Muscle of leg (tissue), 11 donors: Measurements from ENCODE around the gene PUS10. TPM values are rescaled to one million over a fixed set of nuclear protein-coding genes. Genes with fewer than 3 reads are reported as not detected.
"Not testable (repeated sequence)": the region's sequence is repeated elsewhere in the genome, so short reads cannot be mapped to it uniquely, and the experiment has no call there.

ENCODE experiments used
- DNase-seq: peaks from one replicate; pipeline ENCODE4 v3.0.0; 2013
- H3K27ac ChIP-seq: one replicate; pipeline ENCODE4 v1.5.1; 2013; ENCODE audit warnings: mild to moderate bottlenecking, low read length, control low read depth
- H3K27me3 ChIP-seq: one replicate; pipeline ENCODE4 v1.6.1; 2013; ENCODE audit warnings: low read length; ENCODE audit not compliant: control insufficient read depth, insufficient read depth
- H3K36me3 ChIP-seq: one replicate; pipeline ENCODE4 v1.6.1; 2013; ENCODE audit warnings: low read length; ENCODE audit not compliant: control insufficient read depth, insufficient read depth
- H3K4me1 ChIP-seq: one replicate; pipeline ENCODE4 v1.6.1; 2013; ENCODE audit warnings: low read length; ENCODE audit not compliant: control insufficient read depth, insufficient read depth
- H3K4me3 ChIP-seq: one replicate; pipeline ENCODE4 v1.5.1; 2013; ENCODE audit warnings: low read length, control low read depth
- H3K9me3 ChIP-seq: replicated peaks from 2 replicates; pipeline ENCODE4 v1.6.1; 2013; ENCODE audit warnings: low read depth, low read length; ENCODE audit not compliant: control insufficient read depth
- WGBS: methylation state at CpG from one replicate; pipeline ENCODE4 v1.1.5; 2013; ENCODE audit warnings: missing lambda C conversion rate; ENCODE audit not compliant: insufficient coverage; 5-methylcytosine and 5-hydroxymethylcytosine counted together
- polyA plus RNA-seq, 8 donors: library from polyadenylated mRNA; unstranded; fragments of 120-200 nt; gene quantifications; one replicate each; pipeline versions ENCODE4 v1.2.1 to v1.2.3, GENCODE V29; 2013; ENCODE audit warnings: inconsistent platforms in 1 of 8, low replicate concordance in 1 of 8; ENCODE audit not compliant: insufficient read length in 8 of 8, insufficient read depth in 1 of 8
- total RNA-seq: library from RNA; stranded (reverse); fragments of 120-200 nt; gene quantifications from one replicate; pipeline ENCODE4 v1.2.4, GENCODE V29; 2013

PUS10 gene
- total and polyA plus RNA-seq, 9 donors, result 3.6 to 6.4 (median 4.3) TPM

GRCh38 chr2:60939622-60940021 is 78.4 kb downstream of the PUS10 start:
- no peaks in the 10 kb centered on the region for H3K4me1 ChIP-seq
- H3K36me3 ChIP-seq, result peaks cover 6% of the 10 kb centered on the region
- no peaks in the 10 kb centered on the region for H3K27me3 ChIP-seq
- WGBS, result 91% methylated on average over 2 of the region's 2 CpGs
- no peak for DNase-seq
- H3K4me3 ChIP-seq, result no peak overlapping the region
- no peaks in the 10 kb centered on the region for H3K9me3 ChIP-seq
- H3K27ac ChIP-seq, result no peak overlapping the region

DNA sequence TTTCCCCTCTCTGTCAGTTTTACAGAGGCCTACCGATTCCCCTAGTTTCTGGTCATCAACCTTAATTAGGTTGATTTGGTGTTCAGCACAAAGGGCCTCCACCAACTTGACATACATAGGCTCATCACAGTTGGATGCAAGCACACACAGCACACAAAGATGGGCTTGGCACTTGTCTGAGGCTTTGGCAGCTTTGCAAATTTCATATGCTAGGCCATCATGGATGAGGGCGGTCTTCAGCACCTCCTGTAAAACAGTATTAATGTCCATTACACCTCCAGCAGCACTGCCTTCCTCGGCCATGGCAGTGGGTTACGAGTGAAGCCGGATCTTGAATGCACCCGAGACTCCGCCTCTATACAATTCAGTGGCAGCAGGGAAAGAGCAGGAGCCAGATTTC is 79.8 kb downstream of the PUS10 start:
- no peaks in the 10 kb centered on the region for H3K9me3 ChIP-seq
- no peak overlapping the region for H3K4me3 ChIP-seq
- WGBS, result 100% methylated on average over 6 of the region's 7 CpGs
- peaks cover 6% of the 10 kb centered on the region for H3K36me3 ChIP-seq
- H3K27me3 ChIP-seq, result no peaks in the 10 kb centered on the region
- H3K4me1 ChIP-seq, result no peaks in the 10 kb centered on the region
- no peak overlapping the region for H3K27ac ChIP-seq
- no peak for DNase-seq

GRCh38 chr2:60936757-60937156 is 81.3 kb downstream of the PUS10 start:
- Histone ChIP-seq H3K27me3 (no peaks in the 10 kb centered on the region), H3K9me3 (no peaks in the 10 kb centered on the region)
- WGBS, result 88% methylated on average over 4 of the region's 5 CpGs

GRCh38 chr2:60934165-60934722 is 83.8 kb downstream of the PUS10 start:
- Histone ChIP-seq H3K36me3 (peaks cover 6% of the 10 kb centered on the region), H3K4me3 (no peak overlapping the region), H3K4me1 (no peaks in the 10 kb centered on the region), H3K27ac (no peak overlapping the region), H3K9me3 (no peaks in the 10 kb centered on the region), H3K27me3 (no peaks in the 10 kb centered on the region)
- WGBS, result no CpG with 5 or more reads among the region's 2 CpGs
- peak; percentile 23 for DNase-seq

More at GRCh38 chr2:60936757-60937156, 81.3 kb downstream of the PUS10 start:
- Histone ChIP-seq H3K4me1 (no peaks in the 10 kb centered on the region), H3K36me3 (peaks cover 6% of the 10 kb centered on the region), H3K27ac (no peak overlapping the region), H3K4me3 (no peak overlapping the region)
- no peak for DNase-seq

GRCh38 chr2:60932954-60933353 is 85.1 kb downstream of the PUS10 start:
- DNase-seq, result no peak
- Histone ChIP-seq H3K27ac (no peak overlapping the region), H3K4me3 (no peak overlapping the region), H3K36me3 (peaks cover 6% of the 10 kb centered on the region), H3K4me1 (no peaks in the 10 kb centered on the region), H3K9me3 (no peaks in the 10 kb centered on the region), H3K27me3 (no peaks in the 10 kb centered on the region)
- no CpG with 5 or more reads among the region's 3 CpGs for WGBS

- H3K9me3 ChIP-seq, H3K27ac ChIP-seq, H3K27me3 ChIP-seq, H3K36me3 ChIP-seq, H3K4me1 ChIP-seq, H3K4me3 ChIP-seq, DNase-seq: not testable (repeated sequence)
- WGBS, result 100% methylated on average over 2 of the region's 5 CpGs
Measured at GRCh38 chr2:60932061-60932460, 86.0 kb downstream of the PUS10 start.

- Histone ChIP-seq H3K27ac (no peak overlapping the region), H3K27me3 (no peaks in the 10 kb centered on the region), H3K4me3 (no peak overlapping the region), H3K9me3 (no peaks in the 10 kb centered on the region), H3K4me1 (no peaks in the 10 kb centered on the region), H3K36me3 (peaks cover 14% of the 10 kb centered on the region)
- DNase-seq, result peak; percentile 45
- WGBS, result no CpG with 5 or more reads among the region's 3 CpGs
Measured at GRCh38 chr2:60926741-60927552, 91.1 kb downstream of the PUS10 start.

DNA sequence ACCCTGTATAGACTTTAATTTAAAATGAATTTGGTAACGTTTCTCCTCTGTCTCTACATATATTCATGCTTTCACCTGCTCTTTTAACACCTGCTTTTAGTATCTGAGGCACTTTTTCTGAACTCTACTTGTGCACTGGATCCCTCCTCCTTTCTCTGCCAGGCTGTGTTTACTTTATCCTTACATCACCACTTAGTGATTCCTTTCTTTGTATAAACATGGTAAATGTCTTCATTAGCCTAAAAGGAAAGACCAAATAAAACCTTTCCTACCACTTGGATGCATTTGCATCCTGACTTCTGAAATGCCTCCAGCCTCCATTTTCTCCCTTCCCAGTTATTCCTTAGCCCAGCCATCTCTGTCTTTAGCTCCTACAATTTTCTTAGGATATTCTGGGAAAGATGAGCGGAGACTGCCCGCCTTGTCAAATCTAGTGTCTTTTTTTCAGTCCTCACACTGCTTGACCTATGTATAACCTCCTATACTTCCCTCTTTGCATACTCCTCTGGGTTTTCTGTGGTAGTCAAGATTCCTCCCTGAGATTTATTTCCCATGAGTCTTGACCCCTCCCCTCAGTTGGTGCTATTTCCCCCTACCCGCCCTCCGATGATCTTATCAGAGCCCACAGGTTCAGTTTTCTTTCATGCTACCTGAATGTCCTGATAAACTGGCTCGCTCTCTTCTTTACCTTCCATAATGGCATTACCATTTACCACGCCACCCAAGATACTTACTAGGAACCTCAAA is 91.9 kb downstream of the PUS10 start:
- peaks cover 17% of the 10 kb centered on the region for H3K36me3 ChIP-seq
- H3K27ac ChIP-seq, result no peak overlapping the region
- H3K4me1 ChIP-seq, result no peaks in the 10 kb centered on the region
- no peak overlapping the region for H3K4me3 ChIP-seq
- H3K9me3 ChIP-seq, result no peaks in the 10 kb centered on the region
- peak; percentile 10 for DNase-seq
- 51% methylated on average over 4 of the region's 7 CpGs for WGBS
- no peaks in the 10 kb centered on the region for H3K27me3 ChIP-seq

GRCh38 chr2:60907329-60907728 is 110.7 kb downstream of the PUS10 start:
- 94% methylated on average over 5 of the region's 8 CpGs for WGBS
- H3K9me3 ChIP-seq, result no peaks in the 10 kb centered on the region
- no peak for DNase-seq

DNA sequence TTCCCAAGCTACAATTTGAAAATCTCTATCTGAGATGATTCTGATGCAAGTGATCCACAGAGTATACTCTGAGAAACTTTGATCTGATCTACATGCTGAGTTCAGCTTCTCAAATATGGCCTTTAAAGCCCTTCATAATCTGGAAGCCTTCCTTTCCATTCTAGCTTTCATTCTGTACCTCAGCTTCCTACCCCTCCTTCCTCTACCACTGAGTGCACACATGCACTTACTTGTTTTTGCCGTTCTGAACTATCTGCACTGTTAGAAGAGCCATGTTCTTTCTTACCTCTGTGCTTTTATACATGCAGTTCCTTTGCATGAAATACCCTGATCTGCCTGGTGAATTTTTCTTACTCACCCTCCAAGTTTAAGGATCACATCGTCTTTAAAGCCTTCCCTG is 111.7 kb downstream of the PUS10 start:
- H3K4me3 ChIP-seq, result no peak overlapping the region
- H3K4me1 ChIP-seq, result no peaks in the 10 kb centered on the region
- no peaks in the 10 kb centered on the region for H3K27me3 ChIP-seq
- H3K27ac ChIP-seq, result no peak overlapping the region
- 60% methylated on average over 1 of the region's 2 CpGs for WGBS
- H3K9me3 ChIP-seq, result no peaks in the 10 kb centered on the region
- DNase-seq, result no peak
- peaks cover 12% of the 10 kb centered on the region for H3K36me3 ChIP-seq

More at GRCh38 chr2:60907329-60907728, 110.7 kb downstream of the PUS10 start:
- no peaks in the 10 kb centered on the region for H3K4me1 ChIP-seq
- no peak overlapping the region for H3K4me3 ChIP-seq
- no peaks in the 10 kb centered on the region for H3K27me3 ChIP-seq
- H3K27ac ChIP-seq, result no peak overlapping the region
- H3K36me3 ChIP-seq, result peaks cover 12% of the 10 kb centered on the region
